CD4-positive, alpha-beta T cell treated with Interferon alpha-2 for 1 hour (primary cell): ENCODE results near the gene TMEM187.
"Not testable (repeated sequence)": the region's sequence is repeated elsewhere in the genome, so short reads cannot be mapped to it uniquely, and the experiment has no call there.

ENCODE experiments used
- DNase-seq, 2 donors: peaks; one replicate each; pipeline ENCODE4 v3.0.0-alpha.2; 2020 to 2022

TMEM187 gene

DNA sequence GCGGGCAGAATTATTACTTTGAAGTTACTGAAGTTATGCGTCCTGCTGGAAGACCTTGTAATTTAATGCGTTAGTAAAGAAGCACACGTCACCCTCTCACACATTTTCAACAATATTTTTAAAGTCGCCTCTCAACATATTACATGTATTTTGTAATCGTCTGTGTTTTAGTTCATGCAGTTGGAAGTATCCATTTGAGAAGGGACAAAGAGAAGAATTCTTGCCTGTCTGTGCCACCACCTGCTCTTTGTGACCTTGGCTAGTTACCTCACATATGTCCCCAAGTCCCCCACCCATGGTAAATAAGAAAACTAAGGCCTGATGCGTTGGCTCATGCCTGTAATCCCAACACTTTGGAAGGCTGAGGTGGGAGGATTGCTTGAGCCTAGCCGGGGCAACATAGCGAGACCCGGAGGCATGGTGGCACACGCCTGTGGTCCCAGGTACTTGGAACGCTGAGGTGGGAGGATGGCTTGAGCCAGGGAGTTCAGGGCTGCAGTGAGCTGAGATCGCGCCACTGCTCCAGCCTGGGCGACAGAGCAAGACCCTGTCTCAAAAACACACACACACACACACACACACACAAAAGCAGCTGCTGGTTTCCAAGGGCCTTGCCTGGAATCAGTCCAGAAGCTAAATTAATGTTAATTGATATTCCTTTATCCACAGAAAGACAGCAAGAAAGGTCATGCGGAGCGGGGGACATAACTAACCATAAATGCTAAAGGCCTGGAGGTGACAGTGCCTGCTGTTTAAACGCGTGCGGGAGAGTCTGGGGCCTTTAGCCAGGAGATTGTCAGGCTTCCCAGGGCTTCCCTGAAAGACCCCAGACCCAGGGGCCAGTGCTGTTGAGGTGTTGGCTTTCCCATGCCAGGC is 811 bp downstream of the TMEM187 start:
- DNase-seq = no peak

DNA sequence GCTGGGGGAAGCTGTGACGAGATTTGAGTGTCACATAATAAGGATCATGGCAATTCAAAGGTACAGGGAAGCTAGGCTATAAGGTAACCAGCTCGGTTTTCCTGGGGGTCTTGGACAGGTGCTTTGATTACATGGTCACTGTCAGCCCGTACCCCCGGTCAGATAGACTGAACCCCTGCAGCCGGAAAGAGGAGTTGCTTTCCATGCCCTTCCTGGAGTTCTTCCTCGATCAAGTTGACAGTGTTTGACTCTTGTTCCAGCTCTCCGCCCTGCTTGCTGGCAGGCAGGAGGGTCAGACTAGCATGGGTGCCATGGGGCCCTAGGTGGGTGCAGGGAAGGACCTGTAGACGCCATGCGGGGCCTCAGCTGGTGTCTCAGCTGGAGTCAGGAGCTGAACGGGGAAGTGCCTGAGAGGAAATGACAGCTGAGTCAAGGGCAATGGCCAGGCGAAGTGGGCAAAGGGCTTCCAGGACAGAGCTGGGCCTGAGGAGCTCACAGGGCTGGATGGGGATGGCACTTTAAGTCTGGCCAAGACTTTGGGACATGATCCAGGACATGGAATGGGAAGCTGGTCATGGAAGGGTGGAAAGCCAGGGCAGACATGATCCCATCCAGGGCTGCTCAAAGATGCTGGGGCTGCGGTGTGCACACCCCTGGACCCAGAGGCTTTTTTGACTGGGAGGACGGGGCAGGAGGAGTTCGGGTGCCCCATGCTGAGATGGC is 1.6 kb downstream of the TMEM187 start:
- DNase-seq = no peak

DNA sequence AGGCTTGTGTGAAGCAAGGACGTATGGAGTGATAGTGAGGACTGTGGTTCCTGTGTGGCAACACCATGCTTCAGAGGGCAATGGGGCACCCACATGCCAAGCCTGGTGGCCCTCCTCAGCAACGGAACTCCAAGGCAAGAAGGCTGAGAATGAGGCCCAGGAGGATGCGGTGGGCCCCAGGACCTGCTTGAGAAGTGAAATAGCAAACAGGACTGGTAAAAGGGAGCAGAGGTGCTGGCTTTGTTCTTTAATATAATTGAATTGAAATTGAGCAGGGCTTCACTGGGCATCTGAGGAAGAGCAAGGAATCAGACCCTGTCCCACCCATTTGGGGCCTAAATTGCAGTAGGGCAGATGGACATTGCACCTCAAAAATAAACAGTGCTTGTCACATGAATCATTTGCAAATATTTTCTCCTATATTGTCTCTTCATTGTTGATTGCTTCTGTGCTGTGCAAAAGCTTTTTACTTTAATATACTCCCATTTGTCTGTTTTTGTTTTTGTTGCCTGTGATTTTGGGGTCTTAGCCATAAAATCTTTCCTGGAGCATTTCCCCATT is 2.3 kb downstream of the TMEM187 start:
- no peak for DNase-seq

DNA sequence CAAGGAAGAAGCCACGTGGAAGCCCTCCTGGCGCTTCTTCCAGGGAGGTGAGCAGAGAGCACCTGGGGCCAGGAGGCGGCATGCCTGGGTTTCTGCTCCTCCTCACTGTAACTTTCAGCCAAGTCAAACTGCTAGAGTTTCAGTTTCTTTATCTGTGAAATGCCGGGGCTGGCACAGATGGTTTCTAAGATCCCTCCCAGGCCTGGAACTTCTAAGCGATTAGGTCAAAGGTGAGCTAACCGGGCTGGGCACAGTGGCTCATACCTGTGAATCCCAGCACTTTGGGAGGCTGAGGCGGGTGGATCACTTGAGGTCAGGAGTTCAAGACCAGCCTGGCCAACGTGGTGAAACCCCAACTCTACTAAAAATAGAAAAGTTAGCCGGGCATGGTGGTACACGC is 7.8 kb downstream of the TMEM187 start:
- peak; percentile 47 to 71 for DNase-seq

DNA sequence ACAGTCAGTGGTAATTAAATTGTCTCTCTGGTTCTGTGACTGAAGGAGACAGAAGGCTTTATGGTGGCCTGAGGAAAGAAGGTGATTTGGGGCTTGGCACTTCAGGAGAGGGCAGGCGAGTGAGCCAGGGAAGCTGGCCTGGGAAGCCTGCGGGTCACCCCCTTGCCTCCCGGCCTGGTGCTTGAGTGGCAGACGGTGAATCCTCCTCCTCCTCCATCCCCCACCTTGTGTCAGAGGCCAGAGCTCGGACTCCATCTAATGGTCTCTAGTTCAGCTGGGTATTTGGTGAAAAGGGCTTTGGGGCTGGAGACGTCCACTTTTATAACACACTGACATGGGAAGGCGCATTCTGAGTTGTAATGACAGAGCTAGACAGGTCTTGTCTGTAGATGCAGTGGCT is 8.7 kb downstream of the TMEM187 start:
- no peak for DNase-seq

DNA sequence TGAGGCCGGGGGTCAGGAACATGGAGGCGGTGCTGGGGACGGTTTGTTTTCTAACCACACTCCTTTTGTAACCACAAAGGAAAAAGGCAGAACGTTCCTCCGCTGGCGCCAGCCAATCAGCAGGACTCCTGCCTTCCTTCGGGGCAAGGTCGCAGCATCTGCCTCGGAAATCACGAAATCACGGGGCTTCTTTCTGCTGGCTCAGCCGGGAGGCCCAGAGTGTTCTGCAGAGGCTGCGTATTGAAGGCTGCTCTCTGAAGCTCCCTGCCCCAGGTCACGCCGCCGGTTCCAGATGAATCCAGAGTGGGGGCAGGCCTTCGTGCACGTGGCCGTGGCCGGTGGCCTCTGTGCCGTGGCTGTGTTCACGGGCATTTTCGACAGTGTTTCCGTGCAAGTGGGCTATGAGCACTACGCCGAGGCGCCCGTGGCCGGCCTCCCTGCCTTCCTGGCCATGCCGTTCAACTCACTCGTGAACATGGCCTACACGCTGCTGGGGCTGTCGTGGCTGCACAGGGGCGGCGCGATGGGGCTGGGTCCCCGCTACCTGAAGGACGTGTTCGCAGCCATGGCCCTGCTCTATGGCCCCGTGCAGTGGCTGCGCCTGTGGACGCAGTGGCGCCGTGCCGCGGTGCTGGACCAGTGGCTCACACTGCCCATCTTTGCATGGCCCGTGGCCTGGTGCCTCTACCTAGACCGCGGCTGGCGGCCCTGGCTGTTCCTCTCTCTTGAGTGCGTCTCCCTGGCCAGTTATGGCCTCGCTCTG is 9.4 kb downstream of the TMEM187 start:
- peak; percentile 72 to 82 for DNase-seq

DNA sequence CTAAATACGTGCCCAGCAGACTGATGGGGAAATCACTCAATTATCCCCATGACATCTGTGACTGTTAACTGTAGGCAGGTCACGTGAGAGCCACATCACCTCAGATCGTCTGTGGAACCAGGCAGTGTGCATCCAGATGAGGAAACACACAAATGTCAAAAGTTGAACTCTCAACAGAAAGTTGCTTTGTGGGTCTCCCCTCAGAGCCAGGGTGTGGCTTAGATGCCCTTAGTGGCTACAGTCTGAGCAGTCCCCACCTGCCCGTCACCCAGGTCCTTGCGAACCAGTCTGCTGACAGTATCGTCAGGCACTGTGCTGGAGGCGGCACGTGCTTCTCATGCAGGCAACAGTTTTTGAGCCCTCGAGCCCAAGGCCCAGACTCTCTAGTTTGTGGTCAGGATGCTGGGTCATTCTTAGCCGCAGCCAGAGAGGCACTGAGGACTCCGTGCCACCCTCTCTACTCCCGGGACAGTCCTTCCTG is 10.8 kb downstream of the TMEM187 start:
- peak in 1 of 2 donors; percentile 35 for DNase-seq

DNA sequence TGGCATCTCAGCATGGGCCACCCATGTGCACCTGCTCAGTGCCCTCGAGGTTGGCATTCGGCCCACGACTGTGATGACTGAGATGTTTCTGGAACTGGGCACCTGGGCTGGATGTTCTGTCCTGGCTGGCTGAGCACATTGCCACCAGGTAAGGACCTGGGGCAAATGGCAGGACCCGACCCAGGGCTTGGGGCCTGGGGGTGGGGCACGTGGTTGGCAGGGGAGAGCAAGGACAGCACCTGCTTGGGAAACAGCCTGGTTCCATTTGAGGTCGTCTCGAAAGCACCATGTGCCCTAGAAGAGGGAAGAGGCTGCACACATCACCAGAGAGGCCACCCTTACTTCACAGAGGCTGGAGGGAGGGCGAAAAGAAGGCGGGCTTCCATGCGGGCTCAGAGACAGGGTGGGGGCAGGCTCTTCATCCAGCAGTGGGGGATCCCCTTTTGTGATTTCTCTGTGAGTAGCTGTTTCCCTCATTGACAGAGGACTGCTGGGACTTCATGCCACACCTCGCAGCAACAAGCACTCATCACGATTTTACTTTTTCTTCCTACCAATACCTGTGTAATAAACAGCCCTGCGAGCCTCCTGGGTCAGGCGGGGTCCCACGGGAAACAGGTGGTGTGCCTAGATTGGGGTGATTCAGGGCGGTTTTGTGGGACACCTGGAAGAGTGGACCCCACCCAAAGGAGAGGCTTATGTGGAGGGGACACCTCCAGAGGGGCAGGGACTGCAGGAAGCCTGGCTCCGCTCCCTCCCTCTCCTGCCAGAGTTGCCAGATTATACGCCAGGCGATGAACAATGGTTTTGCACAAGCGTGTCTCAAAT is 12.0 kb downstream of the TMEM187 start:
- peak; percentile 39 to 72 for DNase-seq

DNA sequence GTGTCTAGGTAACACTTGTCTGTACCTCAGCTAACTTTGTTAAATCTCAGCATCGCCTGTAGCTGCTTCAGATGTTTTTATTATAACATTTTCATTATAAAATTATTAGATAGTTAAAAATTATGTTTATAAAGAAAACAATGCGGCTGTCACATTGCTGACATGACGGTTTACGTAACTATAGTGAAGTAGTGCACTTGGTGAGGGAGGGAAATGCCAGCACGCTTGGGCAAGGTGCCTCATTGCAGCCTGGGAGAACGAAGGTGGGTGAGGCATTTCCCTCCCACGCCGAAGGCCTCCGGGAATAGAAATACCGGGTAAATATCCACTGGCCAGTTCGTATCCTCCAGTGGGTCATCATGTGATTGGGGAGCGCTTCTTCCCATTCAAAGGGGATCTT is 15.9 kb downstream of the TMEM187 start:
- no peak for DNase-seq

DNA sequence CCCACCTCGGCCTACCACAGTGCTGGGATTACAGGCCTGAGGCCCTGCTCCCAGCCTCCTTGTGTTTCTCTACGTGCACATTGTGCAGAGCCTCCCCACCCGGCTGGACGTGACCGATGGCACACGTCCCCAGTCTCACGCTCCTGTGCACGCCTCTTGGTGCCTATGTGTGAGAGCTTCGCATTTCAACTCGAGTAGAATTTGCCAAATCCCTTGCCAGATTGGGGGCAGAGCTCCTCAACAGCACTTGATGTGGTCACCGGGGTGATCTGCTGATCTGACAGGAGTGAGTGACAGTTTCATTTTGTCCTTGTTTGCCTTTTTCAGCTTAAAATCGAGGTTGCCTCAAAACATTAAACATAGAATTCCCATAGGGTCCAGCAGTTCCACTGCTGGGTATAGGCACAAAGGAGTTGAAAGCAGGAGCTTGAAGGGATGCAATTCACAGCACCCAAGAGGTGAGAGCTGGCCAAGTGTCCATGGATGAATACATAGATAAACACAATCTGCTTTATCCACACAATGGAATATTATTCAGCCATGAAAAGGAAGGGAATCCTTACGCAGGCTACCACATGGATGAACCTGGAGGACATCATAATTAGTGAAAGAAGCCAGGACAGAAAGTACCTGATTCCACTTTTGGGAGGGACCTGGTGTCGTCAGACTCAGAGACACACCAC is 17.6 kb downstream of the TMEM187 start:
- no peak for DNase-seq

DNA sequence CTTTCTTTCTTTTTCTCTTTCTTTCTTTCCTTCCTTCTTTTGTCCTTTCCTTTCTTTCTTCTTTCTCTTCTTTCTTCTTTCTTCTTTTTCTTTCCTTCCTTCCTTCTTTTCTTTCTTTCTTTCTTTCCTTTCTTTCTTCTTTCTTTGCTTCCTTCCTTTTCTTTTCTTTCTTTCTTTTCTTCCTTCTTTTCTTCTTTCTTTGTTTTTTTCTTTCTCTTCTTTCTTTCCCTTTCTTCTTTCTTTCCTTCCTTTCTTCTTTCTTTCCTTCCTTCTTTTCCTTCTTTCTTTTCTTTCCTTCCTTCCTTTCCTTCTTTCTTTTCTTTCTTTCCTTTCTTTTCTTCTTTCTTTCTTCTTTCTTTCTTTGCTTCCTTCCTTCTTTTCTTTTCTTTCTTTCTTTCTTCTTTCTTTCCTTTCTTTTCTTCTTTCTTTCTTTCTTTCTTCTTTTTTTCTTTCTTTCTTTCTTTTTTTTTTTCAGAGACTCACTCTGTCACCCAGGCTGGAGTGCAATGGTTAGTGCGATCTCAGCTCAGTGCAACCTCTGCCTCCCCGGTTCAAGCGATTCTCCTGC is 18.5 kb downstream of the TMEM187 start:
- no peak for DNase-seq

DNA sequence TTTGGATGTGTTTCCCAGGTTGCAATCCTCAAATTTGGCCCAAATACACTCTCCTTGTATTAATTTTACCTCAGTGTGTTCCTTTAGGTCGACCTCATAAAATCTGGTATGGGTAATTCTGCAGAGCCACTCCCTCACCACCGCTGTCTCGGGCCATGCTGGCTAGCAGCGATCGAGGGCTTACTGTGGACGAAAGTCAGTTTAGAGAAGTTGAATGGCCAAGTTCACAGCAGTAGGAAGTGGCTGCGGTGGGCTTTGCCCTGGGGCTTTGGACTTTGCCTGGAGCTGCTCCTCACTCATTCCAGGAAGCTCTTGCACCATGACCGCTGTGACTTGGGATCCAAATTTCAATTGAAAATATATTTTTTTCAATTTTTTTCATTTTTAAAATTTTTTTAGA is 19.6 kb downstream of the TMEM187 start:
- no peak for DNase-seq

DNA sequence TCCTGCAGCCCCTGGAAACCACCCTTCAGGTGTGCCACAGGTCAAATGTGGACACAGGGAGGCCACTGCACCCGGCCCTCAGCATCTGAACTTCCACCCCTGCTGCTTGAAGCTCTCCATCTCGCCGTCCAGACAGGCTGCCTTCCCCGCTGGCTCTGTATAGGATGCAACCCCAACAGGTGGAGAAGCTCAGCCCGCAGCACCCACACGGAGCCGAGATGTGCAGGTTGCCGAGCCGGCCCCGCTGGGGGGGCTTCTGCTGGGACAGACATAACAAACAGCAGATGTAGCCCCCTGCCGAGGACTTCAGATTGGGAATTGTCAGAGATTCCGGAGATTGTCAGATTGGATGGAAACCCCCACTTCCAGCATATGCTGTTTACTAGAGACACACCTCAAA is 20.5 kb downstream of the TMEM187 start:
- DNase-seq = no peak

DNA sequence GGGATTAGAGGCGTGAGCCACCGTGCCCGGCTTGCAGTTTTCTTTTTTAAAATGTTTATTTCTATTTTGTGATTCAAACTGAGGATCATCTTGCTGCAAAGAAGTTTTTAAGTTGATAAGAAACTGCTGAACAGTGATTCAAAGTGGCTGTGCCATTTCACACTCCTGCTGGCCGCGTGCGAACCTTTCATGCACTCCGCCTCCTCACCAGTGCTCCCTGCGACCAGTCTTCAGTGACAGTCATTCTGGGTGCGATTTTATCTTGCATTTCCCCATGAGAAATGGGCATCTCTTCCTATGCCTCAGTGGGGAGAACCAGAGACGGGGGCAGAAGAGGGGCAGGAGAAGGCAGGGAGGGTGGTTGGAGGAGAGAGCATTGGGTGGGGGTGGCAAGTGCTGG is 21.4 kb downstream of the TMEM187 start:
- no peak for DNase-seq

DNA sequence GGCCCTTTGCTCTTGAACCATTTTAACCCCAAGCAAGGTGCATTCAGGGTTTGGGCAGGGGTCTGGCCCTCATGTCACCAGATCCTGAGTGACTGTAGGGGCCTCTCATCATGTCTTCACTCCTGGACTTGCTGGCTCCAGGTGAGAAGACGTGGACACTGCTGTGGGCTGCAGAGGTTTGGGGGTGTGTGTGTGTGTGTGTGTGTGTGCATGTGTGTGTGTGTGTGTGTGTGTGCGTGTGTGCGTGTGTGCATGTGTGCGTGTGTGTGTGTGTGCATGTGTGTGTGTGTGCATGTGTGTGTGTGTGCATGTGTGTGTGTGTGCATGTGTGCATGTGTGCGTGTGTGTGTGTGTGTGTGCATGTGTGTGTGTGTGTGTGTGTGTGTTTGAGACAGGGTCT is 21.8 kb downstream of the TMEM187 start:
- not testable (repeated sequence) for DNase-seq

DNA sequence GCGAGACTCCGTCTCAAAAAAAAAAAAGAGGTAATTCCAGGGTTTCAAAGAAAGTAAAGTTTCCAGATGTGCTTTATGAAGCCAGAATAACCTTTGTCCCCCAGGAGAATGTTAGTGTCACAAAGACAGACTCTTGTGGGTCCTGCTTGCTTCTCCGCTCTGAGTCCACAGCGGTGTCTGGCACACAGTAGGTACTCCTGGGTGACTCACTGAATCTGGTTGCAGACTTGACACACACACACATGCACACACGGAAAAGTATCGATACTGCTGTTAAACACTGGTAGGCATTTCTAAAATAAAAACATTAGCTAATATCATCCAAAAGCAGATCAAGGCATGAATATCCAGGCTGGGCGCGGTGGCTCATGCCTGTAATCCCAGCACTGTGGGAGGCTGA is 22.9 kb downstream of the TMEM187 start:
- no peak for DNase-seq

DNA sequence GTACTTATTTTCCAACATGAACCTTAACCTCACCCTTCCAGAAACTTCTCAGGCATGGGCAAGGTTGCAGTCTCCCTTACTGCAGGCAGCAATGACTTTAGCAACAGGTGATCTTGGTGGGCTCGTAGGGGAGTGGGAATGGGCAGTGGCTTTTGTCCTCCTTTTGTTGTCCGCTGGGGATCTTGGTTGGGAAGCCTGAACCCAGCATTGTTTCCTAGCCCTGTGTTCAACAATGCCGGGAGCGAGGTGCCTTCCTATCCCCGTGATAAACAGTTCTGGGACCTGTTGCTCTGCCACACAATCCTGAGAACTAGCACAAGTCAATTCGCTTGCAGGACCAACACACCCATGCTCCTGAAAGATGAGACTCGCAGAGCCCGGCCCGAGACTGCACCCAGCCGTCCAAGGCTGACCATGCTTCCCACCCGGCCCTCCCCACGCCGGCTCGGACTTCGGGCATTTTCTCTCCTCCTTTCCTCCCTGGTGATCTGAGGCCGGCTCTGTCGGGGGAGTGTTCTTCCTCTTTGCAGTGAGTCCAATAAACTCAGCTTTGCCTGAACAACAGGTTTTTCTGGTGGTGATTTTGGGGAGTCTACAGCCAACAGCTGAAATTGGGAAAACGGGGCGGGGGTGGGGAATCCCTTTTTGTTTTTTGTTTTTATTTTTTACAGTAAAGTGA is 26.9 kb downstream of the TMEM187 start:
- no peak for DNase-seq

DNA sequence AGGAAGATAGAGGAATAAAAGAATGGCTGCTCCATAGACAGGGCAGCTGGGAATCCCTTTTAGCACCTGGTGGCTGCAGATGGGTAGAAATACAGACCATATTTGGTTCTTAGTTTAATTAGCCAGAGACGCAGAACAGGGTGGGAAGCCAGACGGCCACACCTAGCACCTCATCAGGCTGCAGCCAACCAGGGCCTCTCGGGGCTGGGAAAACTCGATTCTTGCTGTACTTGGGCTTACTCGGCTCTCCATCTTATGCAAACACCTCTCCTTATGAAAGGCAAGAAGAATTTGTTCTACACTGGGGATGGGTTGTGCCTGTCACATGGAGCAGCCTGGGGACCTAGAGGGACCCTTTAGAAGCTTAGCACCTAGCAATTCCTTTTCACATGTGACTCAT is 27.5 kb downstream of the TMEM187 start:
- DNase-seq = no peak

DNA sequence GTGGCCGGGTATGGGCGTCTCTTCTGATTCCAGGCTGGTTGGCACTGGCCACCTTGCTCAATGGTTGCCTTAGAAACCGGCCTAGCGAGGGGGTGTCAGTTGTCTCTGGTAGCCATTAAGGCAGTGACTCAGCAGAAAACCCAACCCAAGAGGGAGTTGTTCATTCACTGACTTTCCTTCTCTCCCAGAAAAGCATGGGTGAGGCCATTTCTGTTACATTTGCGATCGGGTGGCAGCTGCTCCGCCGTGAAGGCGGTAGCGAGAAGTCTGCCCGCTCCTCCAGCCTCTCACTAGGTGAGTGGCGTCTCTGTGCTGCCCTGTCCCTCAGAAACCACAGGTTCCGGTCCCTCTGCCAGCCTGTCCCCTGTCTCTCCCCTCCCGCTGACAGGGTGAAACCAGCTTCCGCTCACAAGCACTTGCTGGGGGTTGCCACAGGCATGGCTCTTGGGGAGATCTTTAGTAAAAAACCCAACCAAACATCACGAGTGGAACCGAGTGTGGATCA is 29.7 kb downstream of the TMEM187 start:
- DNase-seq = peak; percentile 64 to 71

DNA sequence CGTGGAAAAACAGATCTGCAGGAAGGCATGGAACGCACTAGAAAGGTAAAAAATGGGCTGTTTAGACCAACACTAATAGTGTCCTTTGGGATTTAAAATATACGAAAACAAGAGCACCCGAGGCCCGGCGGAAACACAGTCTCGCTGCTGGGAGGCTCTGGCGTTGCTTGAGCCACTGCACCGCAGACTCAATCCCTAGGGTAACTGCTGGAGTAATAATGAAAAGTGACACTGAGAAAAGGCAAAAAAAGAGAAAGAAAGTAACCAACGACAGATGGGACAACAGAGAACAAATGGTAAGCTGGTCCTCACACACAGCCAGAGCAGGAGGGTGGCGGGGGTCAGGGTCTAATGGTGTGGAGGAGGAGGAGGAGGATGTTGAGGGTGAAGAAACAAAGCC is 31.8 kb downstream of the TMEM187 start:
- DNase-seq = no peak
